PC-3 (cell line): ENCODE data around the gene CBARP. TPM values are rescaled to one million over a fixed set of nuclear protein-coding genes. Genes with fewer than 3 reads are reported as not detected.

Experiments used
- ATAC-seq: fragments of 200-7000 bp; cut with Tn5 transposase; 2 replicates; pipeline ENCODE4 v1.9.1; 2020; ENCODE audit warnings: mild to moderate bottlenecking, moderate library complexity
- BruUV-seq: library from RNA; stranded (reverse); fragments of 400-500 nt; replicated peaks from 2 replicates; lab custom pipeline; 2021; lab: Mats Ljungman, UMichigan
- CTCF ChIA-PET: fragments of 300-600 bp; sonication (Branson Sonifier 250); formaldehyde crosslinking; loops from one replicate; lab custom pipeline; 2022; ENCODE audit warnings: antibody characterized with exemption; lab: Charles Lee
- POLR2A ChIA-PET: fragments of 300-600 bp; sonication (Branson Sonifier 250); formaldehyde crosslinking; loops from one replicate; lab custom pipeline; 2022; ENCODE audit warnings: antibody characterized with exemption; ENCODE audit not compliant: unreplicated experiment; lab: Charles Lee
- DNase-seq: peaks from one replicate; pipeline ENCODE4 v3.0.0-alpha.2; 2015
- H2AFZ ChIP-seq: fragments of 300-600 bp; sonication (generic); 2 replicates; pipeline ENCODE4 v1.6.0; 2016; ENCODE audit warnings: antibody characterized with exemption, low read length
- H3F3A ChIP-seq: fragments of 300-600 bp; sonication (generic); one replicate; pipeline ENCODE4 v1.6.0; 2017; ENCODE audit warnings: antibody characterized with exemption, low read length, control low read depth, mild to moderate bottlenecking; ENCODE audit not compliant: unreplicated experiment
- H3K27ac ChIP-seq: fragments of 300-600 bp; sonication (generic); 2 replicates; pipeline ENCODE4 v1.5.1; 2016; ENCODE audit warnings: mild to moderate bottlenecking, low read length
- H3K27me3 ChIP-seq: fragments of 300-600 bp; sonication (generic); 2 replicates; pipeline ENCODE4 v1.6.1; 2016; ENCODE audit warnings: low read length, mixed read lengths
- H3K36me3 ChIP-seq: fragments of 300-600 bp; sonication (generic); 2 replicates; pipeline ENCODE4 v1.6.1; 2016; ENCODE audit warnings: low read depth, mixed run types, low read length, mixed read lengths
- H3K4me1 ChIP-seq: fragments of 300-600 bp; sonication (generic); 2 replicates; pipeline ENCODE4 v1.5.1; 2016; ENCODE audit warnings: low read length; ENCODE audit not compliant: insufficient read depth
- H3K4me2 ChIP-seq: fragments of 300-600 bp; sonication (generic); 2 replicates; pipeline ENCODE4 v1.6.0; 2016; ENCODE audit warnings: low read length
- H3K4me3 ChIP-seq: fragments of 300-600 bp; sonication (generic); 2 replicates; pipeline ENCODE4 v1.5.1; 2016; ENCODE audit warnings: mild to moderate bottlenecking, low read length, mixed read lengths
- H3K79me2 ChIP-seq: fragments of 300-600 bp; sonication (generic); 2 replicates; pipeline ENCODE4 v1.6.1; 2017; ENCODE audit warnings: low read length, mixed read lengths
- H3K9ac ChIP-seq: fragments of 300-600 bp; sonication (generic); 2 replicates; pipeline ENCODE4 v1.6.0; 2016; ENCODE audit warnings: mild to moderate bottlenecking, low read length
- H3K9me2 ChIP-seq: fragments of 300-600 bp; sonication (generic); replicated peaks from 2 replicates; pipeline ENCODE4 v1.6.1; 2016; ENCODE audit warnings: mixed run types, low read length, mixed read lengths
- H3K9me3 ChIP-seq: fragments of 300-600 bp; sonication (generic); 2 replicates; pipeline ENCODE4 v1.6.1; 2016; ENCODE audit warnings: low read length, mixed read lengths
- H4K20me1 ChIP-seq: fragments of 300-600 bp; sonication (generic); 2 replicates; pipeline ENCODE4 v1.6.1; 2016; ENCODE audit warnings: low read length, mixed read lengths
- EZH2 ChIP-seq: fragments of 300-600 bp; sonication (generic); IDR thresholded peaks from one replicate; pipeline ENCODE4 v1.6.1; 2017; ENCODE audit warnings: antibody characterized with exemption, mild to moderate bottlenecking, low read length; ENCODE audit not compliant: unreplicated experiment
- EZH2phosphoT487 ChIP-seq: fragments of 300-600 bp; sonication (generic); IDR thresholded peaks from 2 replicates; pipeline ENCODE4 v1.6.1; 2018; ENCODE audit warnings: mild to moderate bottlenecking, antibody characterized with exemption, low read length, borderline replicate concordance
- intact Hi-C: fragments of 100-400 bp; cut with micrococcal nuclease; formaldehyde crosslinking; loops from 2 replicates; pipeline ENCODE4 v1.9.0; 2023
- total RNA-seq: library from RNA; depleted of rRNA; stranded (reverse); fragments of >200 nt; gene quantifications from 2 replicates; pipeline ENCODE4 v1.2.3, GENCODE V29; 2014
- TF ChIP-seq, protein P1 (sequence below): fragments of 300-600 bp; sonication (generic); conservative IDR thresholded peaks from 2 replicates; pipeline ENCODE4 v1.5.1; 2017; ENCODE audit warnings: antibody characterized with exemption, low read depth, mild to moderate bottlenecking, low read length

CBARP gene
- total RNA-seq, 1 experiment from 2014 or later, result 3.3 TPM

- no peak for TF ChIP-seq EZH2
- no peak for TF ChIP-seq EZH2phosphoT487
- TF ChIP-seq, protein P1, sequence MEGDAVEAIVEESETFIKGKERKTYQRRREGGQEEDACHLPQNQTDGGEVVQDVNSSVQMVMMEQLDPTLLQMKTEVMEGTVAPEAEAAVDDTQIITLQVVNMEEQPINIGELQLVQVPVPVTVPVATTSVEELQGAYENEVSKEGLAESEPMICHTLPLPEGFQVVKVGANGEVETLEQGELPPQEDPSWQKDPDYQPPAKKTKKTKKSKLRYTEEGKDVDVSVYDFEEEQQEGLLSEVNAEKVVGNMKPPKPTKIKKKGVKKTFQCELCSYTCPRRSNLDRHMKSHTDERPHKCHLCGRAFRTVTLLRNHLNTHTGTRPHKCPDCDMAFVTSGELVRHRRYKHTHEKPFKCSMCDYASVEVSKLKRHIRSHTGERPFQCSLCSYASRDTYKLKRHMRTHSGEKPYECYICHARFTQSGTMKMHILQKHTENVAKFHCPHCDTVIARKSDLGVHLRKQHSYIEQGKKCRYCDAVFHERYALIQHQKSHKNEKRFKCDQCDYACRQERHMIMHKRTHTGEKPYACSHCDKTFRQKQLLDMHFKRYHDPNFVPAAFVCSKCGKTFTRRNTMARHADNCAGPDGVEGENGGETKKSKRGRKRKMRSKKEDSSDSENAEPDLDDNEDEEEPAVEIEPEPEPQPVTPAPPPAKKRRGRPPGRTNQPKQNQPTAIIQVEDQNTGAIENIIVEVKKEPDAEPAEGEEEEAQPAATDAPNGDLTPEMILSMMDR, result no peak
- no peaks in the 10 kb centered on the region for H3K36me3 ChIP-seq
- H3K27ac ChIP-seq, result peak overlapping the region; percentile 37
Observed at GRCh38 chr19:1231729-1232637, 5.8 kb downstream of the CBARP start.

DNA sequence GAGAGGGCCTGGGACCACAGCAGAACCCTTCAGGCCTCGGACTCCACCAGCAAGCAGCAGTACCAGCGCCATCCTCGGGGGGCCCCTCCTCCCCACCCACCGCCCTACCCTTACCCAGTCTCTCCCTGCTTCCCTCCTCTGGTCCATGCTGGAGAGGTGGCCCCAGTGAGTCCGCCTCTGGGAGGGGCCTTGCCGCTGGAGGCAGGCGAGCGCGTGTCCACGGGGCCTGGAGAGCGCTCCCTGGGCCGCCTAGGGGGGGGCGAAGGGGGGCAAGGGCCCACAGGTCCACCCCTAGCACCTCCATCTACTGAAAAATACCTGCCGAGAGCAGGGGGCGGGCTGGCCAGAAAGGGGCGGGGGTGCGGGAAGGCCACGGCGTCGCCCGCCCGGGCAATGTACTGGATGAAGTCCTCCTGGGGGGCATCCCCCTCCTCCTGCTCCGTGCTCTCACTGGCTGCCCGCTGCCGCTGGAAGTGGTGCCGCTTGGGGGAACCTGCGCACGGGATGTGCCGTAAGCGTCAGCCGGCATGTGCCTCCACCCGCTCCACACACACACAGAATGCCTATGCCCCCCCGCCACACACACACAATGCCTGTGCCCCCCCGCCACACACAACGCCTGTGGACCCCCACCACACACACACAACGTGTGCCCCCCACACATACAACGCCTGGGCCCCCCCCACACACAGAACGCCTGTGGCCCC, 6.9 kb downstream of the CBARP start:
- ATAC-seq (no peak), DNase-seq (no peak)
- POLR2A ChIA-PET, result no interaction called here
- Histone ChIP-seq H3K4me1 (peaks cover 11% of the 10 kb centered on the region), H3K9me3 (no peaks in the 10 kb centered on the region), H3K4me3 (no peak overlapping the region), H2AFZ (no peak overlapping the region), H3K27me3 (no peaks in the 10 kb centered on the region), H3K79me2 (no peaks in the 10 kb centered on the region), H3K9ac (no peak overlapping the region), H3K36me3 (no peaks in the 10 kb centered on the region), H4K20me1 (no peaks in the 10 kb centered on the region), H3F3A (no peaks in the 10 kb centered on the region), H3K27ac (no peak overlapping the region), H3K4me2 (no peak overlapping the region), H3K9me2 (no peaks in the 10 kb centered on the region)
- TF ChIP-seq EZH2, result no peak
- TF ChIP-seq, protein P1, result no peak
- no peak for TF ChIP-seq EZH2phosphoT487
- CTCF ChIA-PET, result no interaction called here
- BruUV-seq, result no TSS peak
- intact Hi-C loops, result no loop called here

More at GRCh38 chr19:1231729-1232637, 5.8 kb downstream of the CBARP start:
- H2AFZ ChIP-seq, result no peak overlapping the region
- no peak overlapping the region for H3K9ac ChIP-seq
- H3K4me1 ChIP-seq, result peaks cover 11% of the 10 kb centered on the region
- intact Hi-C loops, result no loop called here
- no TSS peak for BruUV-seq
- no peaks in the 10 kb centered on the region for H3K27me3 ChIP-seq
- H3K9me3 ChIP-seq, result no peaks in the 10 kb centered on the region
- H3K4me2 ChIP-seq, result no peak overlapping the region
- no peaks in the 10 kb centered on the region for H3F3A ChIP-seq
- no peaks in the 10 kb centered on the region for H3K9me2 ChIP-seq
- ChIA-PET POLR2A (no interaction called here), CTCF (no interaction called here)
- no peak overlapping the region for H3K4me3 ChIP-seq
- no peaks in the 10 kb centered on the region for H3K79me2 ChIP-seq
- DNase-seq (peak; percentile 32), ATAC-seq (peak; percentile 78)
- H4K20me1 ChIP-seq, result no peaks in the 10 kb centered on the region
